SK-N-SH (cell line): ENCODE results near the gene KCND3. TPM values are rescaled to one million over a fixed set of nuclear protein-coding genes. Genes with fewer than 3 reads are reported as not detected.

ENCODE experiments used
- CTCF ChIA-PET: fragments of 300-600, 350-600 bp; formaldehyde crosslinking; extraction: SDS; loops from one replicate; lab custom pipeline; 2021; lab: Yijun Ruan, JAX
- POLR2A ChIA-PET: fragments of 350-600 bp; sonication (Branson Sonifier 250); formaldehyde crosslinking; extraction: SDS; loops from one replicate; lab custom pipeline; 2020; ENCODE audit warnings: antibody characterized with exemption, inconsistent platforms; lab: Yijun Ruan, JAX
- DNase-seq: peaks from one replicate; pipeline ENCODE4 v3.0.0; 2012
- H2AFZ ChIP-seq: fragments of 200-600 bp; sonication (generic); 2 replicates; pipeline ENCODE4 v1.8.1; 2016; ENCODE audit warnings: antibody characterized with exemption, mild to moderate bottlenecking, low read depth
- H3F3A ChIP-seq: fragments of 200-600 bp; sonication (generic); replicated peaks from 2 replicates; pipeline ENCODE3; 2016; ENCODE audit warnings: antibody characterized with exemption, mild to moderate bottlenecking; ENCODE audit not compliant: insufficient read depth
- H3K27ac ChIP-seq, 2 experiments: fragments of 200-500 bp in 1 of 2; fragments of 200-600 bp in 1 of 2; sonication (Bioruptor generic) in 1 of 2; sonication (generic), shearing (Covaris generic) in 1 of 2; 2 replicates each; pipeline versions ENCODE4 v1.5.1 to v1.6.1; 2014 to 2016; ENCODE audit warnings: low read depth in 2 of 2, inconsistent platforms in 1 of 2, low read length in 1 of 2, mild to moderate bottlenecking in 1 of 2, mixed read lengths in 1 of 2
- H3K27me3 ChIP-seq: fragments of 200-600 bp; sonication (generic), shearing (Covaris generic); 2 replicates; pipeline ENCODE4 v1.6.1; 2016; ENCODE audit warnings: mixed run types; ENCODE audit not compliant: insufficient read depth
- H3K36me3 ChIP-seq, 2 experiments: fragments of 200-500 bp in 1 of 2; fragments of 200-600 bp in 1 of 2; sonication (Bioruptor generic) in 1 of 2; sonication (generic) in 1 of 2; replicated peaks in 1 of 2; 2 replicates each; pipeline versions ENCODE3 to v1.5.1; 2014 to 2016; ENCODE audit warnings: low read length in 1 of 2, mild to moderate bottlenecking in 1 of 2; ENCODE audit not compliant: insufficient read depth in 2 of 2, control insufficient read depth in 1 of 2
- H3K4me1 ChIP-seq, 2 experiments: fragments of 200-500 bp in 1 of 2; fragments of 200-600 bp in 1 of 2; sonication (Bioruptor generic) in 1 of 2; sonication (generic), shearing (Covaris generic) in 1 of 2; 2 replicates each; pipeline versions ENCODE4 v1.5.1 to v1.6.1; 2014 to 2016; ENCODE audit warnings: low read depth in 1 of 2, low read length in 1 of 2, mixed run types in 1 of 2; ENCODE audit not compliant: insufficient read depth in 2 of 2, control insufficient read depth in 1 of 2
- H3K4me2 ChIP-seq: fragments of 200-600 bp; sonication (generic), shearing (Covaris generic); 2 replicates; pipeline ENCODE4 v1.6.1; 2017; ENCODE audit warnings: mixed run types
- H3K4me3 ChIP-seq, 2 experiments: fragments of 200-500 bp in 1 of 2; fragments of 200-600 bp in 1 of 2; sonication (Bioruptor generic) in 1 of 2; sonication (generic), shearing (Covaris generic) in 1 of 2; 2 replicates each; pipeline versions ENCODE4 v1.5.1 to v1.8.1; 2014 to 2016; ENCODE audit warnings: low read depth in 2 of 2, inconsistent platforms in 1 of 2, low read length in 1 of 2, mild to moderate bottlenecking in 1 of 2, mixed read lengths in 1 of 2, moderate library complexity in 1 of 2
- H3K79me2 ChIP-seq: fragments of 200-600 bp; sonication (generic); 2 replicates; pipeline ENCODE4 v1.8.1; 2017; ENCODE audit warnings: mild to moderate bottlenecking; ENCODE audit not compliant: insufficient read depth
- H3K9ac ChIP-seq: fragments of 200-600 bp; sonication (generic); 2 replicates; pipeline ENCODE4 v1.6.1; 2017; ENCODE audit warnings: mixed run types
- H3K9me2 ChIP-seq: fragments of 200-600 bp; sonication (generic); 2 replicates; pipeline ENCODE4 v1.6.1; 2017; ENCODE audit warnings: mixed run types
- H3K9me3 ChIP-seq: fragments of 200-600 bp; sonication (generic); 2 replicates; pipeline ENCODE4 v1.6.1; 2017; ENCODE audit warnings: mixed run types, mild to moderate bottlenecking, moderate library complexity
- H4K20me1 ChIP-seq: fragments of 200-600 bp; sonication (generic); 2 replicates; pipeline ENCODE4 v1.6.1; 2017; ENCODE audit warnings: mild to moderate bottlenecking, mixed run types; ENCODE audit not compliant: insufficient read depth
- EP300 ChIP-seq, 2 experiments: IDR thresholded peaks; 2 replicates each; pipeline versions ENCODE4 v1.4.0 to v1.6.1; 2012; ENCODE audit warnings: borderline replicate concordance in 1 of 2, low read depth in 1 of 2, low read length in 1 of 2
- FOSL2 ChIP-seq: IDR thresholded peaks from 2 replicates; pipeline ENCODE4 v1.4.0; 2012; ENCODE audit warnings: low read depth, mild to moderate bottlenecking, moderate library complexity, borderline replicate concordance
- FOXJ3 ChIP-seq: sonication (generic); formaldehyde crosslinking; IDR thresholded peaks from 2 replicates; pipeline ENCODE4 v1.5.1; 2020; ENCODE audit warnings: mild to moderate bottlenecking, missing genetic modification reagents
- FOXM1 ChIP-seq: IDR thresholded peaks from 2 replicates; pipeline ENCODE4 v1.4.0; 2012; ENCODE audit warnings: low read depth, mild to moderate bottlenecking
- GABPA ChIP-seq: IDR thresholded peaks from 2 replicates; pipeline ENCODE4 v1.4.0; 2012; ENCODE audit warnings: low read depth, mild to moderate bottlenecking
- GATA2 ChIP-seq: sonication (generic); formaldehyde crosslinking; IDR thresholded peaks from 2 replicates; pipeline ENCODE4 v1.5.0; 2020; ENCODE audit warnings: mild to moderate bottlenecking, missing genetic modification reagents
- MXI1 ChIP-seq: IDR thresholded peaks from 2 replicates; pipeline ENCODE4 v1.6.1; 2012; ENCODE audit warnings: mild to moderate bottlenecking, low read depth, low read length, improper control_type of control experiment
- NFIC ChIP-seq: IDR thresholded peaks from 2 replicates; pipeline ENCODE4 v1.4.0; 2012; ENCODE audit warnings: borderline replicate concordance
- NRF1 ChIP-seq: IDR thresholded peaks from 2 replicates; pipeline ENCODE4 v1.6.1; 2012; ENCODE audit warnings: low read depth, mild to moderate bottlenecking, low read length
- RAD21 ChIP-seq: IDR thresholded peaks from 2 replicates; pipeline ENCODE4 v1.6.1; 2012; ENCODE audit warnings: mild to moderate bottlenecking, low read length
- RFX5 ChIP-seq: IDR thresholded peaks from 2 replicates; pipeline ENCODE4 v1.6.1; 2012; ENCODE audit warnings: mild to moderate bottlenecking, improper control_type of control experiment, low read length
- TCF12 ChIP-seq: IDR thresholded peaks from 2 replicates; pipeline ENCODE4 v1.4.0; 2012
- TEAD4 ChIP-seq: IDR thresholded peaks from 2 replicates; pipeline ENCODE4 v1.4.0; 2012; ENCODE audit warnings: mild to moderate bottlenecking, borderline replicate concordance; ENCODE audit not compliant: insufficient read depth
- YY1 ChIP-seq: IDR thresholded peaks from 2 replicates; pipeline ENCODE4 v1.4.0; 2012; ENCODE audit warnings: low read depth, mild to moderate bottlenecking
- WGBS: methylation state at CpG from one replicate; pipeline ENCODE4 v1.1.6; 2017; ENCODE audit warnings: low lambda C conversion rate; 5-methylcytosine and 5-hydroxymethylcytosine counted together
- polyA plus RNA-seq, 3 experiments: library from polyadenylated mRNA; depleted of rRNA; stranded (reverse); fragments of >200 nt; gene quantifications; 2 replicates each; pipeline ENCODE4 v1.2.3, GENCODE V29; 2012
- TF ChIP-seq, protein P1 (sequence below): IDR thresholded peaks from 2 replicates; pipeline ENCODE4 v1.4.0; 2012; ENCODE audit warnings: low read depth, borderline replicate concordance
- TF ChIP-seq, protein P2 (sequence below): fragments of 150-350 bp; IDR thresholded peaks from 2 replicates; pipeline ENCODE4 v1.6.1; 2017; ENCODE audit warnings: antibody characterized with exemption, low read length, low read depth, borderline replicate concordance

The KCND3 gene
- polyA plus RNA-seq, 1 of the 3 experiments (the other 2 are of a cell fraction): not detected

DNA sequence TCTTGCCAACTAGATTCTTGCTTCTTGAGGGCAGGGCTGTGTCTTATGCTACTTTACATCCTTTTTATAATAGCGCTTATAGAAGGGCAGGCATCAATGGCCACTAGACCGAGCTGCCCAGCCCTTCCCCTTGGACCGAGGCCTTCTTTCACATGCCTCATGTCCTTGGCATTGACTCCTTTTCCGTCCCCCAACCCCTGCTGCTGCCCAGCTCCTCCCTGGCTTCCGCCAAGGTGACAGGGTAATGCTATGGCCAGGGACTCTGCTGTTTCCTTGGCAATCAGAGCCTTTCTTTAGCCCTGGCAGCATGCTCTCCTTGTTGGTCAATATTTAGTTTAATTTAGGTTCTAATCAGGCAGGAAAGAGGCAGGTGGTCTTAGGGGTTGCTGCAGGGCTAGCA lies 185.5 kb downstream of the KCND3 start:
- no peaks in the 10 kb centered on the region for H3K9me3 ChIP-seq
- H3F3A ChIP-seq: no peaks in the 10 kb centered on the region
- H3K79me2 ChIP-seq: no peaks in the 10 kb centered on the region
- WGBS: 30% methylated on average over 5 of the region's 5 CpGs
- no peaks in the 10 kb centered on the region for H3K9me2 ChIP-seq
- no peak overlapping the region for H3K4me3 ChIP-seq
- no peak overlapping the region for H3K4me2 ChIP-seq
- no peak overlapping the region for H3K27ac ChIP-seq
- H3K9ac ChIP-seq: no peak overlapping the region
- POLR2A ChIA-PET: no interaction called here
- no peaks in the 10 kb centered on the region for H3K4me1 ChIP-seq
- no peak for DNase-seq
- no peak overlapping the region for H2AFZ ChIP-seq
- H3K27me3 ChIP-seq: peaks cover 19% of the 10 kb centered on the region; the same call in 1 of the 2 replicates
- H3K36me3 ChIP-seq: no peaks in the 10 kb centered on the region
- H4K20me1 ChIP-seq: no peaks in the 10 kb centered on the region
- TF ChIP-seq, protein P1, sequence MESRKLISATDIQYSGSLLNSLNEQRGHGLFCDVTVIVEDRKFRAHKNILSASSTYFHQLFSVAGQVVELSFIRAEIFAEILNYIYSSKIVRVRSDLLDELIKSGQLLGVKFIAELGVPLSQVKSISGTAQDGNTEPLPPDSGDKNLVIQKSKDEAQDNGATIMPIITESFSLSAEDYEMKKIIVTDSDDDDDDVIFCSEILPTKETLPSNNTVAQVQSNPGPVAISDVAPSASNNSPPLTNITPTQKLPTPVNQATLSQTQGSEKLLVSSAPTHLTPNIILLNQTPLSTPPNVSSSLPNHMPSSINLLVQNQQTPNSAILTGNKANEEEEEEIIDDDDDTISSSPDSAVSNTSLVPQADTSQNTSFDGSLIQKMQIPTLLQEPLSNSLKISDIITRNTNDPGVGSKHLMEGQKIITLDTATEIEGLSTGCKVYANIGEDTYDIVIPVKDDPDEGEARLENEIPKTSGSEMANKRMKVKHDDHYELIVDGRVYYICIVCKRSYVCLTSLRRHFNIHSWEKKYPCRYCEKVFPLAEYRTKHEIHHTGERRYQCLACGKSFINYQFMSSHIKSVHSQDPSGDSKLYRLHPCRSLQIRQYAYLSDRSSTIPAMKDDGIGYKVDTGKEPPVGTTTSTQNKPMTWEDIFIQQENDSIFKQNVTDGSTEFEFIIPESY: no peak
- TF ChIP-seq FOSL2: no peak
- TF ChIP-seq, protein P2, sequence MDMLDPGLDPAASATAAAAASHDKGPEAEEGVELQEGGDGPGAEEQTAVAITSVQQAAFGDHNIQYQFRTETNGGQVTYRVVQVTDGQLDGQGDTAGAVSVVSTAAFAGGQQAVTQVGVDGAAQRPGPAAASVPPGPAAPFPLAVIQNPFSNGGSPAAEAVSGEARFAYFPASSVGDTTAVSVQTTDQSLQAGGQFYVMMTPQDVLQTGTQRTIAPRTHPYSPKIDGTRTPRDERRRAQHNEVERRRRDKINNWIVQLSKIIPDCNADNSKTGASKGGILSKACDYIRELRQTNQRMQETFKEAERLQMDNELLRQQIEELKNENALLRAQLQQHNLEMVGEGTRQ: no peak
- TF ChIP-seq NFIC: no peak
- no peak for TF ChIP-seq GATA2 (CRISPR knock-in tag)
- TF ChIP-seq MXI1: no peak
- TF ChIP-seq TCF12: no peak
- TF ChIP-seq FOXJ3 (CRISPR knock-in tag): no peak
- TF ChIP-seq RAD21: no peak
- no peak for TF ChIP-seq EP300 (IDR thresholded peaks at IDR 0.05; ENCODE audit: borderline replicate concordance in 1 of 2, low read depth in 1 of 2, low read length in 1 of 2)
- no peak for TF ChIP-seq GABPA
- no peak for TF ChIP-seq TEAD4
- TF ChIP-seq, all 33 proteins: peak for 0
- CTCF ChIA-PET: interaction anchor here (0.7 kb wide), 1 partner anchor 187 kb away, joined by 3 read pairs; no protein-coding TSS in a partner anchor

DNA sequence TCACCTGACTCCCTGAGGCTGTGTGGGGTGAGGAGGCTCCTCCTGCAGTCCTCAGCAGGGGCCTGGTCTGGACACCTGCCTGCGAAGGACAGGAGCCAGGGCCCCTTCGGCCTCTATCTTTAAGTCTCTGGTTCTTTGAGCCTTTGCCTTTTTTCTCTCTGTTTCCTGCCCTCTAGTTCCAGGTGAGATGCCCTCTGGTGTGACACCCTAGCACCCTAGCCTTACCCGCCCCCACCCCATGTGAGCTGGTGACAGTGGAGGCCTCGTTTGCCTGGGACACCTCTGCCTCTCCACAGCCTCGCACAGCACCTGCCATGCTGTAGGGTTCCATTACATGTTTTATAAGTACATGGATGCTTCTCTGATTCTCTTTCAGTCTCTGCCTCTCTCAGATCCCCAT lies 186.5 kb downstream of the KCND3 start:
- Histone ChIP-seq H3K36me3 (no peaks in the 10 kb centered on the region), H3K4me3 (no peak overlapping the region), H3K4me2 (no peak overlapping the region), H3K27ac (no peak overlapping the region), H3K9me3 (no peaks in the 10 kb centered on the region), H3K79me2 (no peaks in the 10 kb centered on the region), H2AFZ (no peak overlapping the region), H4K20me1 (no peaks in the 10 kb centered on the region), H3F3A (no peaks in the 10 kb centered on the region), H3K9me2 (no peaks in the 10 kb centered on the region), H3K4me1 (no peaks in the 10 kb centered on the region)
- POLR2A ChIA-PET: no interaction called here
- TF ChIP-seq NRF1: no peak
- no peak for TF ChIP-seq FOXJ3 (CRISPR knock-in tag)
- TF ChIP-seq YY1: no peak
- TF ChIP-seq FOXM1: no peak
- TF ChIP-seq RFX5: no peak
- TF ChIP-seq RAD21: no peak
- TF ChIP-seq, all 33 proteins: peak for 0
- H3K9ac ChIP-seq: no peak overlapping the region
- DNase-seq: no peak
- 31% methylated on average over 5 of the region's 5 CpGs for WGBS
- CTCF ChIA-PET: no interaction called here
- H3K27me3 ChIP-seq: peaks cover 19% of the 10 kb centered on the region; the same call in 1 of the 2 replicates
